Stimulated activated naive CD8-positive, alpha-beta T cell treated with anti-CD3 and anti-CD28 coated beads, Interleukin-15, Interleukin-2, amounts not matched to agents 100 ng/mL and 50 ng/mL, for 24 hours (primary cell): ENCODE data around the gene DHRSX.
"Not testable (repeated sequence)": the region's sequence is repeated elsewhere in the genome, so short reads cannot be mapped to it uniquely, and the experiment has no call there.

Experiments used
- H3K27ac Mint-ChIP-seq: one replicate; pipeline ENCODE4 v1.8.0; 2021; ENCODE audit warnings: mild to moderate bottlenecking, mixed read lengths
- H3K27me3 Mint-ChIP-seq: one replicate; pipeline ENCODE4 v1.8.0; 2021; ENCODE audit warnings: mixed read lengths
- H3K36me3 Mint-ChIP-seq: one replicate; pipeline ENCODE4 v1.8.0; 2021; ENCODE audit warnings: low read depth, mixed read lengths
- H3K4me1 Mint-ChIP-seq: one replicate; pipeline ENCODE4 v1.8.0; 2021; ENCODE audit warnings: low read depth, mixed read lengths
- H3K4me3 Mint-ChIP-seq: one replicate; pipeline ENCODE4 v1.8.0; 2021; ENCODE audit warnings: mild to moderate bottlenecking, mixed read lengths
- H3K9me3 Mint-ChIP-seq: one replicate; pipeline ENCODE4 v1.8.0; 2021; ENCODE audit warnings: mixed read lengths

The DHRSX gene

DNA sequence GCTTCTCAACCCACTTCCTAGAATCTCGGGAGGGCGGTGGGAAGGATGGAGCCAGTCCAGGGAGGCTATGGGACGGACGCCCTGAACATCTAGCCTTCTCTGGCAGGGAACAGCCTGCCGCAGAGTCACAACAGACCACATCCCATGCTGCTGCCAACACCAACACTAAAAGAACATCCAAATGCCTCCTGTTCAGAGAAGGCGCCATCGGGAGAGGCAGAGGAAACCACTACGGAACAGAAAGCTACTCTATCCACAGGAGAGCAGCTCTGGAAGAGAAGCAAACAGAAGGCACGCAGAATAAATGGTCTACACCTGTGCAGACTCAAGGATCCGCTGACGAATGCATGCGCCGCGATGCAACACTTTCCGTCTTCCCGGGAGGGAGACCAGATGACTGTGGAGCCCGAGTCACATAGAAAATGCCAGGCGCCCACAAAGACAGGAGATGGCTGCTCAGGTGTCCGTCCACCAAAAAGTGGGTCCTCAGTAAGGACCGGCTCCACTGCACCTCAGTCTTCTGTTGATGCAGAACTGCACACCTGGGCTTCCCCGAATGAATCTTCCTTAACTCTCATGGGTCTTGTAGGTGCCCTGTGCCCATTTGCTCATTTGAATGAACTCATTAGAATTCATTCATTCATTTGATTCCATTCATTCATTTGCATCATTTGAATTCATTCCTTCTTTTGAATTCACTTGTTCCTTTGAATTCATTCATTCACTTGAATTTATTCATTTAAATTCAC is 217.5 kb downstream of the DHRSX start:
- no peaks in the 10 kb centered on the region for H3K27me3 Mint-ChIP-seq
- no peak overlapping the region for H3K4me3 Mint-ChIP-seq
- peaks cover 22% of the 10 kb centered on the region for H3K36me3 Mint-ChIP-seq
- H3K9me3 Mint-ChIP-seq: peaks cover 7% of the 10 kb centered on the region
- H3K27ac Mint-ChIP-seq: no peak overlapping the region
- no peaks in the 10 kb centered on the region for H3K4me1 Mint-ChIP-seq

DNA sequence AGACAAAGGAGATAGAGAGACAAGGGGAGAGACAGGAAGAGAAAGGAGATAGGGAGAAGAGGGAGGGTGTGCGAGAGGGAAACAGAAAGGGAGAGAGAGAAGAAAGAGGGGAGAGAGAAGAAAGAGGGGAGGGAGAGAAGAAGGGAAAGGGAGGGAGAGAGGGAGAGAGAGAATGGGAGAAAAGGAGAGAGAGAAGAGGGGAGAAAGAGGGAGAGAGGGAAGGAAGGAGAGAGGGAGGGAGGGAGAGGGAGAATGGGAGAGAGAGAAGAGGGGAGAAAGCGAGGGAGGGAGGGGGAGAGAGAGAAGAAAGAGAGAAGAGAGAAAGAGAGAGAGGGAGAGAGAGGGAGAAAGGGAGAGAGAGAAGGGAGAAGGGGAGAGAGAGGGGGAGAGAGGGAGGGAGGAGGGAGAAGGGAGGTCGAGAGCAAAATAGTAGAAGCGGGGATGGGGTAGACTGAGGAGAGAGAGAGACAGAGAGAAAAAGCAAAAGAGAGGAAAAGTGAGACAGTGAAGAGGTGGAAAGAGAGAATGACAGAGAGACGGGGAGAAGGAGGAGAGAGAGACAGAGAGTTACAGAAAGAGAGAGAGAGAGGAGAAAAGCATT is 218.2 kb downstream of the DHRSX start:
- Mint-ChIP-seq H3K36me3 (peaks cover 17% of the 10 kb centered on the region), H3K4me3 (no peak overlapping the region), H3K4me1 (no peaks in the 10 kb centered on the region), H3K9me3 (peaks cover 7% of the 10 kb centered on the region), H3K27me3 (no peaks in the 10 kb centered on the region), H3K27ac (no peak overlapping the region)

DNA sequence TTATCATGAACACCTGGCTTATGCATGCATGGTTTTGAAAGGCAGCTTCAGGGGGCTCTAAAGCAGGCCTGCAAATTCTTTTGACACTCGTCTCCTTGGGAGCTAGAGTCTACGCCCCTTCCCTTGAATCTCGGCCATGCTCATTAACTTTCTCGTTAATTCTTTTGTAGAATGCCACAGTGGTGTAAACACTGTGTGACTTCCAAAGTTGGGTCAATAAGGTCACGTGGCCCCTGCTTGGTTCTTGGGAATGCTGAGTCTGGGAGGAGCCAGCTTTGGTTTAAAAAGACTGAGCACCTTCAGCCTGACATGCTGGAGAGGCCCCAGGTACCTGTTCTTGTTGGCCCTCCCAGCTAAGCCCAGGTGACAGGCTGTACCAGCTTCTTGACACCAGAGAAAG is 228.4 kb downstream of the DHRSX start:
- Mint-ChIP-seq H3K27ac (no peak overlapping the region), H3K27me3 (no peaks in the 10 kb centered on the region), H3K4me1 (no peaks in the 10 kb centered on the region), H3K4me3 (no peak overlapping the region), H3K36me3 (peaks cover 33% of the 10 kb centered on the region), H3K9me3 (peaks cover 11% of the 10 kb centered on the region)

DNA sequence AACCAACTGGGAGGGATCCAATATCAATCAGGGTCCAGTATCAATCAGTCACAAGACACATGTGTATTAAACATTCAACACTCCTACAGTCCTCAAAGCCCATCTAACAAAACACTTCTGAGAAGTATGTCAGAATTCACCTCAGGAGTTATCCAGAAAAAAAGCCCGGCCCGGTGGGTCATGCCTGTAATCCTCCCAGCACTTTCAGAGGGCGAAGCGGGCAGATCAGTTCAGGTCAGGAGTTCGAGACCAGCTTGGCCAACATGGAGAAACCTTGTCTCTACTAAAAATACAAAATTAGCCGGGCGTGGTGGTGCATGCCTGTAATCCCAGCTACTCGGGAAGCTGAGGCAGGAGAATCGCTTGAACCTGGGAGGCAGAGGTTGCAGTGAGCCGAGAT is 229.2 kb downstream of the DHRSX start:
- H3K27ac Mint-ChIP-seq, H3K4me1 Mint-ChIP-seq, H3K4me3 Mint-ChIP-seq, H3K27me3 Mint-ChIP-seq: not testable (repeated sequence)
- H3K36me3 Mint-ChIP-seq: peaks cover 37% of the 10 kb centered on the region
- H3K9me3 Mint-ChIP-seq: peaks cover 11% of the 10 kb centered on the region

DNA sequence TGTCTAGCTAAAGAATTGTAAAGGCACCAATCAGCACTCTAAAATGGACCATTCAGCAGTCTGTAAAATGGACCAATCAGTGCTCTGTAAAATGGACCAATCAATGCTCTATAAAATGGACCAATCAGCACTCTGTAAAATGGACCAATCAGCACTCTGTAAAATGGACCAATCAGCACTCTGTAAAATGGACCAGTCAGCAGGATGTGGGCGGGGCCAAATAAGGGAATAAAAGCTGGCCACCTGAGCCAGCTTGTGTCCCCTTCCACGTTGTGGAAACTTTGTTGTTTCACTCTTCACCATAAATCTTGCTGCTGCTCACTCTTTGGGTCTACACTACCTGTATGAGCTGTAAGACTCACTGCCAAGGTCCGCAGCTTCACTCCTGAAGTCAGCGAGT is 230.0 kb downstream of the DHRSX start:
- H3K9me3 Mint-ChIP-seq, H3K27me3 Mint-ChIP-seq, H3K4me3 Mint-ChIP-seq, H3K27ac Mint-ChIP-seq, H3K4me1 Mint-ChIP-seq: not testable (repeated sequence)
- peaks cover 34% of the 10 kb centered on the region for H3K36me3 Mint-ChIP-seq

DNA sequence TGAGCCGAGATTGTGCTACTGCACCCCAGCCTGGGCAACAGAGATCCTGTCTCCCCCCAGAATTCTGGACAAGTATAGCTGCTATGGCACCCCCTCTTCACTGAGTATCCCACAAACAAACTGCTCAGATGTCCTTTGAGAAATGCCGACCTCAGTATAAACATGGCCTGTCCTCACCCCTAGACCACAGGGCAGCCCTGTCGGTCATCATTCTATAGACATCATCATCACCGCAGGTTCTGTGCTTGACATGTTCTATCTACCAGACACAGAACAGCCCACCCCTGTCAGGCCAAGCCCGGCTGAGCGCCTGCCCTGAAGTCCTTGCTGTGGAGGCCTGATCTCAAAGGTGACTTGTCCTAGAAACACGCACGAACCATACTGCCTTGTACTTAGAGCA is 232.9 kb downstream of the DHRSX start:
- H3K27ac Mint-ChIP-seq: no peak overlapping the region
- peaks cover 34% of the 10 kb centered on the region for H3K36me3 Mint-ChIP-seq
- H3K4me3 Mint-ChIP-seq: no peak overlapping the region
- H3K4me1 Mint-ChIP-seq: no peaks in the 10 kb centered on the region
- H3K27me3 Mint-ChIP-seq: no peaks in the 10 kb centered on the region
- H3K9me3 Mint-ChIP-seq: peaks cover 7% of the 10 kb centered on the region

DNA sequence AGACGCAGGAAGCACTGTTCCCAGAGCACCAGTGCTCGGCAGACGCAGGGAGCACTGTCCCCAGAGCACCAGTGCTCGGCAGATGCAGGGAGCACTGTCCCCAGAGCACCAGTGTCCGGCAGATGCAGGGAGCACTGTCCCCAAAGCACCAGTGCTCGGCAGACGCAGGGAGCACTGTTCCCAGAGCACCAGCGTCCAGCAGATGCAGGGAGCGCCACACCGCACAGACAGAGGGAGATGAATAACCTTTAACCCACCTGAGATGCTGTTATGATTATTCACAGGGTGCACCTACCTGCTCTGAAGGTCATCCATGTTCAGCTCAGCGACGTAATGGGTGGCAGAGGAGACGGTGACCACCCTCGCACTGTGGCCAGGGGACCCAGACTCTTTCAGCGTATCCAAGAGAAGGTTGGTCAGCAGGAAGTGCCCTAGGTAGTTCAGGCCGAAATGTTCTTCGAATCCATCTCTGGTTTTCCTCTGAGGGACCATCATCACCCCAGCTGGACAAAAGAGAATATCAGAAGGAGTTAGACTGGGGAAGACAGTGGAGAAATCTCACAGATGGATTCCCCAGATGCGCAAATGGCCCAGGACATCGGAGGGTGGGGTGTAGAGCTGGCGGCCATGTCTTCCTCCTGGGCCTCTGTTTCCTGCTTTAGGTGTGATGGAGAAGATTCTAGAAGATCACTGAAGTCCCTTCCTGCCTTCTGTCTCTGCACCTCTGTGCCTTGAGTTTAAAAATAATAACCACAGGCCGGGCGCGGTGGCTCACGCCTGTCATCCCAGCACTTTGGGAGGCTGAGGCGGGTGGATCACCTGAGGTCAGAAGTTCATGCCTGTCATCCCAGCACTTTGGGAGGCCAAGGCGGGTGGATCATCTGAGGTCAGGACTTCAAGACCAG is 234.1 kb downstream of the DHRSX start:
- no peak overlapping the region for H3K4me3 Mint-ChIP-seq
- H3K27me3 Mint-ChIP-seq: no peaks in the 10 kb centered on the region
- H3K36me3 Mint-ChIP-seq: peaks cover 34% of the 10 kb centered on the region
- H3K27ac Mint-ChIP-seq: no peak overlapping the region
- peaks cover 7% of the 10 kb centered on the region for H3K9me3 Mint-ChIP-seq
- H3K4me1 Mint-ChIP-seq: no peaks in the 10 kb centered on the region

DNA sequence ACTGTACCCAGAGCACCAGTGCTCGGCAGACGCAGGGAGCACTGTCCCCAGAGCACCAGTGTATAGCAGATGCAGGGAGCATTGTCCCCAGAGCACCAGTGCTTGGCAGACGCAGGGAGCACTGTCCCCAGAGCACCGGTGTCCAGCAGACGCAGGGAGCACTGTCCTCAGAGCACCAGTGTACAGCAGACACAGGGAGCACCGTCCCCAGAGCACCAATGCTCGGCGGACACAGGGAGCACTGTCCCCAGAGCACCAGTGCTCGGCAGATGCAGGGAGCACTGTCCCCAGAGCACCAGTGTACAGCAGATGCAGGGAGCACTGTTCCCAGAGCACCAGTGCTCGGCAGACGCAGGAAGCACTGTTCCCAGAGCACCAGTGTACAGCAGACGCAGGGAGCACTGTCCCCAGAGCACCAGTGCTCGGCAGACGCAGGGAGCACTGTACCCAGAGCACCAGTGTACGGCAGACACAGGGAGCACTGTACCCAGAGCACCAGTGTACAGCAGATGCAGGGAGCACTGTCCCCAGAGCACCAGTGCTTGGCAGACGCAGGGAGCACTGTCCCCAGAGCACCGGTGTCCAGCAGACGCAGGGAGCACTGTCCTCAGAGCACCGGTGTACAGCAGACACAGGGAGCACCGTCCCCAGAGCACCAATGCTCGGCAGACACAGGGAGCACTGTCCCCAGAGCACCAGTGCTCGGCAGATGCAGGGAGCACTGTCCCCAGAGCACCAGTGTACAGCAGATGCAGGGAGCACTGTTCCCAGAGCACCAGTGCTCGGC is 234.9 kb downstream of the DHRSX start:
- H3K27me3 Mint-ChIP-seq, H3K4me3 Mint-ChIP-seq, H3K4me1 Mint-ChIP-seq, H3K27ac Mint-ChIP-seq, H3K9me3 Mint-ChIP-seq: not testable (repeated sequence)
- peaks cover 32% of the 10 kb centered on the region for H3K36me3 Mint-ChIP-seq

DNA sequence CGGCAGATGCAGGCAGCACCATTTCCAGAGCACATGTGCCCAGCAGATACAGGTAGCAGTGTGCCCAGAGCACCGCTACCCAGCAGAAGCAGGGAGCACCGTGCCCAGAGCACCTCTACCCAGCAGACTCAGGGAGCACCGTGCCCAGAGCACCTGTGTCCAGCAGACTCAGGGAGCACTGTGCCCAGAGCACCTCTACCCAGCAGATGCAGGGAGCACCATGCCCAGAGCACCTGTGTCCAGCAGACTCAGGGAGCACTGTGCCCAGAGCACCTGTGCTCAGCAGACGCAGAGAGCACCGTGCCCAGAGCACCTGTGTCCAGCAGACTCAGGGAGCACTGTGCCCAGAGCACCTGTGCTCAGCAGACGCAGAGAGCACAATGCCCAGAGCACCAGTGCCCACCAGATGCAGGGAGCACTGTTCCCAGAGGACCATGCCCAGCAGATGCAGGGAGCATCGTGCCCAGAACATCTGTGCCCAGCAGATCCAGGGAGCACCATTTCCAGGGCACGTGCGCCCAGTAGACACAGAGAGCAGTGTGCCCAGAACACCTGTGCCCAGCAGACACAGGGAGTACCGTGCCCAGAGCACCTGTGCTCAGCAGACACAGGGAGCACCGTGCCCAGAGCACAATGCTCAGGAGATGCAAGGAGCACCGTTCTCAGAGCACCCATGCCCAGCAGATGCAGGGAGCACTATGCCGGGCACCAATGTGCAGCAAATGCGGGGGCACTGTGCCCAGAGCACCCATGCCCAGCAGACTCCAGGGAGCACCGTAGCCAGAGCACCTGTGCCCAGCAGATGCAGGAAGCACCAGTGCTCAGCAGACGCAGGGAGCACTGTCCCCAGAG is 236.4 kb downstream of the DHRSX start:
- Mint-ChIP-seq H3K27me3 (no peaks in the 10 kb centered on the region), H3K27ac (no peak overlapping the region), H3K36me3 (peaks cover 34% of the 10 kb centered on the region)

DNA sequence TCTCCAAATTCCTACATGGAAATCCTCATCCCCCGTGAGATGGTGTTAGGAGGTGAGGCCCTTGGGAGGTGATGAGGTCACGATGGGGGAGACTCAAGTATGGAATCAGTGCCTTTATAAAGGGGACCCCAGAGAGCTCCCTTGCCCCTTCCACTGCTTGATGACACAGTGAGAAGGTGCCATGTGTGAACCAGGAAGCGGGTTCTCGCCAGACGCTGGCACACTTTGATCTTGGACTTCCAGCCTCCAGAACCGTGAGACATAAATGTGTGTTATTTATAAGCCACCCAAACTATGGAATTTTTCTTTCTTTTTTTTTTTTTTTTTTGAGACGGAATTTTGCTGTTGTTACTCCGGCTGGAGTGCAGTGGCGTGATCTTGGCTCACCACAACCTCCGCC is 237.6 kb downstream of the DHRSX start:
- Mint-ChIP-seq H3K4me1 (no peaks in the 10 kb centered on the region), H3K27me3 (no peaks in the 10 kb centered on the region), H3K27ac (no peak overlapping the region), H3K4me3 (no peak overlapping the region), H3K36me3 (peaks cover 41% of the 10 kb centered on the region), H3K9me3 (peaks cover under 1% of the 10 kb centered on the region)

More for the DNA sequence above, 236.4 kb downstream of the DHRSX start:
- Mint-ChIP-seq H3K4me1 (no peaks in the 10 kb centered on the region), H3K4me3 (no peak overlapping the region), H3K9me3 (no peaks in the 10 kb centered on the region)

DNA sequence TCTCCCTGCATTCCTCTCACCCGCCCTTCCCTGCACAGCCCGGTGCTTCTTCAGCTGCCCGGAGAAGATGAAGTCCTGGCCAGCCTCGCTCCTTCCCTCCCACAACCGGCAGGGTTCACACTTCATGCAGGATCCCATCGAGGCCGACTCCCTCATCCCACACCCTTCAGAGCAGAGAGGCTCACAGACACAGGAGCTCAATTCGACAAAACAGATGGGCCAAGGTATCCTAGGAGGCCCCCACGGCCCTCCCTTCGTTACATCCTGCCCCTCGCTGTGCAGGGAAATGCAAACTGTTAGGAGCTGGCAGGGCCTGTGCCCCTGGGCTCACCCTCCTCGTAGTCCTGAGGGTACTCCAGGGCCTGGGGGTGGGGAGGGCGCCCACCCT is 238.1 kb downstream of the DHRSX start:
- no peaks in the 10 kb centered on the region for H3K27me3 Mint-ChIP-seq
- no peaks in the 10 kb centered on the region for H3K4me1 Mint-ChIP-seq
- H3K27ac Mint-ChIP-seq: no peak overlapping the region
- H3K9me3 Mint-ChIP-seq: peaks cover 4% of the 10 kb centered on the region
- H3K36me3 Mint-ChIP-seq: peaks cover 47% of the 10 kb centered on the region
- no peak overlapping the region for H3K4me3 Mint-ChIP-seq

DNA sequence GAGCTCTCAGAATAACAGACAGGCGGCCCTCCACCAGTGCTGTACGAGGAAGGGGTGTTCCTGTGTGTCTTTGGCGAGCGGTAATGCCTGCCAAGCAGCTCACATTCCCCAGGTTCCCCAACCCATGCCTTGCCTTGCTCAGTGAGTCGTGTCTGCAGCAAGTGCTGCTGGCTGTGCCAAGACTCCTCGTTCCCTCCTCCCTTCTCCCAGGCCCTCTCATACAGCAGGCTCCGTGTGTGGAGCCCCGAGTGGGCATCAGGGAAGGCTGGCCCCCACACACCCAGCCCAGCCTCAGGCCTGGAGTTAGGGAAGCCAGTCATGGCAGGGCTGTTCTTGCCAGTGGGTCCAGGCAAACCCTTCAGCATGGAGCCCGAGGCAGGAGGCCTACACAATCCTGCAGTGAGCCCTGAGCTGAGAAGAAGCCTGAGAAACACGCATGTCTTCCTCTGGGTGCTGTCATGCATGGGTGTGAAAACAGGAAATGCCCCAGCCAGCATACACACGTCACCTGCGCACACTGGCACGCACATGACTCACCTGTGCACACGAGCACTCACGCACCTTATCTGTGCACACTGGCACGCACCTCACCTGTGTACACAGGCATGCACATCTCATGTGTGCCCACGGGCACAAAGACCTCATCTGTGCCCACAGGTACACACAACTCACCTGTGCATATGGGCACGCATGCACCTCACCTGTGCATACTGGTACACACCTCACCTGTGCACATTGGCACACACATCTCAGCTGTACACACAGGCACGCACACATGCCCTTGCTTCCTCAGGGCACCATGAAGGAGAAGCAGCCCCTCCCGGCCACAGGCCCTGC is 238.7 kb downstream of the DHRSX start:
- H3K36me3 Mint-ChIP-seq: peaks cover 47% of the 10 kb centered on the region
- no peaks in the 10 kb centered on the region for H3K27me3 Mint-ChIP-seq
- no peaks in the 10 kb centered on the region for H3K4me1 Mint-ChIP-seq
- no peak overlapping the region for H3K27ac Mint-ChIP-seq
- no peak overlapping the region for H3K4me3 Mint-ChIP-seq
- H3K9me3 Mint-ChIP-seq: peaks cover 4% of the 10 kb centered on the region

DNA sequence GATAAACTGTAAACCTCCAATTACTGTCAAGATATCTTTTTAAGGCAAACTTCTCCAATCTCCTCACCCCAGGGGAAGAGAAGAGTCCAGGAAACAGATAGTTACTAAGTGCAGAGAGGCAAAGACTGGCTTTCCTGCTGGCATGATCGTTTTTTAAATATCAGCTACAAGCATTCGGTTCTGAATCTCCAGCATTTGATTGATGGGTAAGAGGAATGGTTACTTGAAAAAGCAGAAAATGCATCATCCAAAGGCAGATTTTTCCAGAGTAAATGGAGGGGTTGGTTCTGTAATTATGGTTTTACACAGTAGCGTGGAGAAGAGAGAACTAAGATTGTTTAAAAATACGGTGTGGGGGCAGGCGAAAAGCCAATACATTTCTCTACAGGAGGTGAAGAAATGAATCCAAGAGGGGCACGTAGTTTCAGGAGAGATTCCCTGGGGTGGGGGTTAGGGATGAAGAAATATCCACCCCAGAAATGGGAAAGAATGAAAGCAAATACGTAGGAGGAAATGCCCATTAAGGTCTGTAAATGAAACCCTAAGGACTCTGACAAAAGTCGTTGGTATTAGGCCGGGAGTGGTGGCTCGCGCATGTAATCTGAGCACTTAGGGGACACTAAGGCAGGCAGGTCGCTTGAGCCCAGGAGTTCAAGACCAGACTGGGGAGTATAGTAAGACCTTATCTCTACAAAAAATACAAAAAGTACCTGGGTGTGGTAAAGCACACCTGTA is 248.3 kb downstream of the DHRSX start:
- Mint-ChIP-seq H3K9me3 (peaks cover 21% of the 10 kb centered on the region), H3K36me3 (peaks cover 40% of the 10 kb centered on the region), H3K27ac (no peak overlapping the region), H3K27me3 (no peaks in the 10 kb centered on the region), H3K4me1 (no peaks in the 10 kb centered on the region), H3K4me3 (no peak overlapping the region)
